GM23248 (cell line): Measurements from ENCODE around the gene TTC13. TPM values are rescaled to one million over a fixed set of nuclear protein-coding genes. Genes with fewer than 3 reads are reported as not detected.
"Not testable (repeated sequence)": the region's sequence is repeated elsewhere in the genome, so short reads cannot be mapped to it uniquely, and the experiment has no call there.

Experiments
- DNase-seq: peaks from one replicate; pipeline ENCODE4 v3.0.0-alpha.2; 2015
- H2AFZ ChIP-seq: fragments of 200-600 bp; sonication (generic); 2 replicates; pipeline ENCODE4 v1.6.1; 2016; ENCODE audit warnings: antibody characterized with exemption
- H3F3A ChIP-seq: fragments of 200-600 bp; sonication (generic); 2 replicates; pipeline ENCODE4 v1.6.1; 2016; ENCODE audit warnings: mild to moderate bottlenecking, antibody characterized with exemption, mixed run types; ENCODE audit not compliant: insufficient read depth
- H3K27ac ChIP-seq: fragments of 200-600 bp; sonication (generic); 2 replicates; pipeline ENCODE4 v1.5.1; 2016; ENCODE audit warnings: mild to moderate bottlenecking
- H3K27me3 ChIP-seq: fragments of 200-600 bp; sonication (generic); replicated peaks from 2 replicates; pipeline ENCODE4 v1.6.1; 2016; ENCODE audit warnings: mild to moderate bottlenecking; ENCODE audit not compliant: insufficient read depth
- H3K36me3 ChIP-seq: fragments of 200-600 bp; sonication (generic); 2 replicates; pipeline ENCODE4 v1.6.1; 2016; ENCODE audit warnings: low read depth, mild to moderate bottlenecking
- H3K4me1 ChIP-seq: fragments of 200-600 bp; sonication (generic); 2 replicates; pipeline ENCODE4 v1.6.1; 2016; ENCODE audit warnings: mild to moderate bottlenecking; ENCODE audit not compliant: insufficient read depth
- H3K4me2 ChIP-seq: fragments of 200-600 bp; sonication (generic); one replicate; pipeline ENCODE4 v1.6.1; 2016; ENCODE audit warnings: mild to moderate bottlenecking; ENCODE audit not compliant: unreplicated experiment
- H3K4me3 ChIP-seq: fragments of 200-600 bp; sonication (generic); 2 replicates; pipeline ENCODE4 v1.5.1; 2016; ENCODE audit warnings: mild to moderate bottlenecking
- H3K79me2 ChIP-seq: fragments of 200-600 bp; sonication (generic); 2 replicates; pipeline ENCODE4 v1.6.1; 2016; ENCODE audit warnings: mild to moderate bottlenecking; ENCODE audit not compliant: insufficient read depth
- H3K9ac ChIP-seq: fragments of 200-600 bp; sonication (generic); 2 replicates; pipeline ENCODE4 v1.6.1; 2016; ENCODE audit warnings: mild to moderate bottlenecking
- H3K9me2 ChIP-seq: fragments of 200-600 bp; sonication (generic); 2 replicates; pipeline ENCODE4 v1.6.1; 2016; ENCODE audit warnings: mixed run types, mild to moderate bottlenecking, moderate library complexity; ENCODE audit not compliant: insufficient read depth
- H3K9me3 ChIP-seq: fragments of 200-600 bp; sonication (generic); one replicate; pipeline ENCODE4 v1.6.1; 2017; ENCODE audit warnings: low read depth
- H4K20me1 ChIP-seq: fragments of 200-600 bp; sonication (generic); 2 replicates; pipeline ENCODE4 v1.6.0; 2016; ENCODE audit not compliant: insufficient read depth
- EZH2 ChIP-seq: fragments of 200-600 bp; sonication (generic); IDR thresholded peaks from 2 replicates; pipeline ENCODE4 v1.6.1; 2018; ENCODE audit warnings: antibody characterized with exemption, mild to moderate bottlenecking; ENCODE audit not compliant: insufficient read depth, poor library complexity, severe bottlenecking
- EZH2phosphoT487 ChIP-seq: fragments of 200-600 bp; sonication (generic); IDR thresholded peaks from 2 replicates; pipeline ENCODE4 v1.6.1; 2018; ENCODE audit warnings: antibody characterized with exemption, moderate library complexity, mild to moderate bottlenecking, low read depth; ENCODE audit not compliant: insufficient read depth
- WGBS, 2 experiments: methylation state at CpG; one replicate each; pipeline ENCODE4 v1.1.6; 2015 to 2017; ENCODE audit warnings: low lambda C conversion rate in 2 of 2, low coverage in 1 of 2; ENCODE audit errors: missing lambda C conversion rate in 2 of 2; 5-methylcytosine and 5-hydroxymethylcytosine counted together
- in situ Hi-C: fragments of 300-500 bp; cut with MboI; formaldehyde crosslinking; loops from 2 replicates; pipeline ENCODE4 v1.15.0; 2020
- polyA plus RNA-seq: library from polyadenylated mRNA; unstranded; fragments of >200 nt; fragmentation: Nextera tagmentation; extraction: Ambion mirVana; gene quantifications from 2 replicates; pipeline ENCODE4 v1.2.1, GENCODE V29; 2016
- total RNA-seq: library from RNA; depleted of rRNA; stranded (reverse); fragments of >200 nt; shearing (Covaris generic); gene quantifications from 2 replicates; pipeline ENCODE4 v1.2.3, GENCODE V29; 2014

The TTC13 gene
- total and polyA plus RNA-seq, 2 experiments from 2014 or later, result 9.1 to 11.1 TPM

DNA sequence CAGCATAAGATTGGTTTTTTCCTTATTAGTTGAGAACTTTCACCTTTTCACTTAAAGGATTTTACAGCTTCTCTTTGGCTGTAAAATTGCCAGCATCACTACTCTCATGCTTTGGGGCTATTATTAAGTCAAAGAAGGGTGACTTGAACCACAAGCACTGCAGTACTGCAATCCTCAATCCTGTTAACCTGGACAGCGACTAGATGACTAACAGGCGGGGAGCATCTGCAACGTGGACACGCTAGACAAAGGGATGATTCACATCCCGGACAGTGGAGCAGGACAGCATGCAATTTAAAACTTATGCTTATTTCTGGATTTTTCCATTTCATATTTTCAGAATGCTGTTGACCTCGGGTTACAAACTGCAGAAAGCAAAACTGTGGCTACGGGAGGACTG, 8.3 kb upstream of the TTC13 start:
- Histone ChIP-seq H3K9me3 (no peaks in the 10 kb centered on the region), H3K9me2 (no peaks in the 10 kb centered on the region), H3K36me3 (0 out of 2 replicates have a peak, but pooled peaks cover 3% of the 10 kb centered on the region), H3K27ac (peak overlapping the region; percentile 28; the same call in 1 of the 2 replicates), H3K4me1 (peaks cover 27% of the 10 kb centered on the region), H3K4me3 (no peak overlapping the region), H2AFZ (no peak overlapping the region), H3F3A (peaks cover 20% of the 10 kb centered on the region), H4K20me1 (no peaks in the 10 kb centered on the region), H3K27me3 (no peaks in the 10 kb centered on the region), H3K4me2 (no peak overlapping the region), H3K79me2 (peaks cover 38% of the 10 kb centered on the region), H3K9ac (0 out of 2 replicates have a peak overlapping the region, but pooled peaks have one; percentile 6)
- in situ Hi-C loops, result no loop called here
- no peak for TF ChIP-seq EZH2
- no peak for TF ChIP-seq EZH2phosphoT487
- 52 to 57% methylated on average over 7 of the region's 7 CpGs for WGBS, 2 experiments
- DNase-seq, result peak; percentile 88

DNA sequence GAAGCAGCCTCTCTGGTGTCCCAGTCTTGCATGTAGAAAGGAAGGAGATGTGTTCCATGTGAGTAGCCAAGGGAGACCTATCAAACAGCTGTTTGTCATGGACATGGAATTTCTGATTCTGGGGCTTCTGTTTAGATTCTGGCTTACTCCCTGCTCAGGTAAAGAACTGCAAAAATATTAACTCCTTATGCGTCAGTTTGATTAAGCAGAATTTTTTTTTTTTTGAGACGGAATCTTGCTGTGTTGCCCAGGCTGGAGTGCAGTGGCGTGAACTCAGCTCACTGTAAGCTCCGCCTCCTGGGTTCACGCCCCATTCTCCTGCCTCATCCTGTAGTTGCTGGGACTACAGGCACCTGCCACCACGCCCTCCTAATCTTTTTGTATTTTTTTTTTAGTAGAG, 7.0 kb upstream of the TTC13 start:
- H3K9me2 ChIP-seq, result no peaks in the 10 kb centered on the region
- no peak overlapping the region for H3K4me3 ChIP-seq
- no peak overlapping the region for H3K4me2 ChIP-seq
- in situ Hi-C loops, result no loop called here
- peaks cover 30% of the 10 kb centered on the region for H3K4me1 ChIP-seq
- H3K36me3 ChIP-seq, result 0 out of 2 replicates have a peak, but pooled peaks cover 4% of the 10 kb centered on the region
- H3K9me3 ChIP-seq, result no peaks in the 10 kb centered on the region
- peaks cover 31% of the 10 kb centered on the region for H3F3A ChIP-seq
- no peaks in the 10 kb centered on the region for H4K20me1 ChIP-seq
- 97 to 98% methylated on average over 6 of the region's 6 CpGs for WGBS, 2 experiments
- no peak for DNase-seq
- no peaks in the 10 kb centered on the region for H3K27me3 ChIP-seq
- no peak overlapping the region for H3K27ac ChIP-seq
- peaks cover 51% of the 10 kb centered on the region for H3K79me2 ChIP-seq
- no peak for TF ChIP-seq EZH2
- TF ChIP-seq EZH2phosphoT487, result no peak
- no peak overlapping the region for H3K9ac ChIP-seq
- no peak overlapping the region for H2AFZ ChIP-seq

DNA sequence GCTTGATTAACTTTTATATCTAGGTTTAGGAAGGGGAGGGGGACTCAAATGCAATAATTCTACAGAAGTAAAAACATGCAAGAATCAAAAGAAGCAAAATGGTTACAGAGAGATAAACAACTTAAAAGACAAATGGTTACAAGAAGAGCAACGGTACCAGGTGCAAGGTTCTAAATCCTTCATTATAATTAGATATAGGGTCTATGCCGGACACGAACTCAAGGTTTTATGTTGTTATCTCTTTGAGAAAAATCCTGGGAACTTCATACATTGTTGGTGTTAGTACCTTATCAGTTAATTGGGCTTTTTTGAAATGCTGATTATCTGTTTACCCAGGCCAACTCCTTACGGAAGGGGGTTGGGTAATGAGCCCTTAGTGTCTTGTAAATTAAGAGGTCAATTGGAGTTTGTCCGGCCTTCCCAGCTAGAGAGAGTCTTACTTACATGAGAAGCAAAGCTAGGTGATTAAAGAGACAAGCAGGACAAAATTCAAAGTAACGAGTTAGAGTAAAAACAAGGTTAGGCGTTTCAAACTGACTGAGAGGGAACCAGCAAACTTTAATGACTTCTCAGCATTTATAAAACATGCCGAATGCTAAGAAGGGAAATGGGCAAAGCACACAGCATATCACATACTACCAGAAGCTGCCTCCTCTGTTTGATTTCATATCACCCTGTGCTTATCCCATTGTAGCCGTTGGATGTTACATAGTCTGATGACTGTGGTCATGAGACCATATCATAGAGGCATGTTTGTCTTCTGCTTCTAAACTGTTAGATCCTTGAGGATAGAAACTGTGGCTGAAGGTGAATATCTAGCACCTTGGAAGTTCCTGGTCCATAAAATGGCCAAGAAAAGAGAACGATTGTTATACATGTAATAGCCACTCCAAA, 6.2 kb upstream of the TTC13 start:
- H3K27ac ChIP-seq, DNase-seq, H3K9me2 ChIP-seq, H3K4me3 ChIP-seq, H2AFZ ChIP-seq, H3K4me2 ChIP-seq, H3K9me3 ChIP-seq, in situ Hi-C loops, H3K27me3 ChIP-seq, H3K9ac ChIP-seq, H3K36me3 ChIP-seq, H4K20me1 ChIP-seq: not testable (repeated sequence)
- Histone ChIP-seq H3F3A (peaks cover 31% of the 10 kb centered on the region), H3K4me1 (peaks cover 32% of the 10 kb centered on the region), H3K79me2 (peaks cover 59% of the 10 kb centered on the region)
- 74 to 77% methylated on average over 10 of the region's 10 CpGs for WGBS, 2 experiments

DNA sequence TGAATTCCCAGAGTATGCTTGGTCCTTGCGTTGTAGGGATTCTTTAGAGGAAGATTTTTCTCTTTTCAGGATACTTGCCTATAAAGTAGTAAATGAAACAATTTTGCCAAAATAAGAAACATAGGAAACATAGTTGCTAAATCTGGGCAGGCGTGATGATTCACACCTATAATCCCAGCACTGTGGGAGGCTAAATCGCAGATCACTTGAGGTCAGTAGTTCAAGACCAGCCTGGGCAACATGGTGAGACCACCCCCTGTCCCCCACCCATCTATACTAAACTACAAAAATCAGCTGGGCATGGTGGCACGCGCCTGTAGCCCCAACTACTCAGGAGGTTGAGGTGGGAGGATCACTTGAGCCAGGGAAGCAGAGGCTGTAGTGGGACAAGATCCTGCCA, 5.2 kb upstream of the TTC13 start:
- in situ Hi-C loops, result no loop called here
- Histone ChIP-seq H3K9ac (no peak overlapping the region), H3K27ac (no peak overlapping the region), H3K4me3 (no peak overlapping the region), H3K4me2 (no peak overlapping the region), H3K9me2 (no peaks in the 10 kb centered on the region), H3F3A (peaks cover 31% of the 10 kb centered on the region), H3K9me3 (no peaks in the 10 kb centered on the region), H4K20me1 (no peaks in the 10 kb centered on the region), H3K27me3 (no peaks in the 10 kb centered on the region), H3K79me2 (peaks cover 63% of the 10 kb centered on the region), H2AFZ (no peak overlapping the region), H3K36me3 (0 out of 2 replicates have a peak, but pooled peaks cover 4% of the 10 kb centered on the region), H3K4me1 (peaks cover 35% of the 10 kb centered on the region)
- WGBS, 2 experiments, result 75 to 79% methylated on average over 5 of the region's 5 CpGs
- no peak for DNase-seq
- TF ChIP-seq EZH2 (no peak), EZH2phosphoT487 (no peak)
